ENCODE data around the gene ZDHHC9. TPM values are rescaled to one million over a fixed set of nuclear protein-coding genes. Genes with fewer than 3 reads are reported as not detected.

ZDHHC9 gene
- total and polyA plus RNA-seq, 2 donors = 22.8 to 25.2 TPM

GRCh38 chrX:129773649-129774458, 69.8 kb downstream of the ZDHHC9 start:
- DNase-seq (ENCODE audit: extremely low spot score) = no peak
- Histone ChIP-seq H3K36me3 (ENCODE audit: insufficient read depth) (no peaks in the 10 kb centered on the region), H3K27ac (ENCODE audit: low read depth) (no peak overlapping the region), H3K4me3 (ENCODE audit: low read depth, low read length) (no peak overlapping the region), H3K4me1 (ENCODE audit: insufficient read depth) (no peaks in the 10 kb centered on the region)
- 84% methylated on average over 4 of the region's 4 CpGs for WGBS

GRCh38 chrX:129772796-129773431, 70.8 kb downstream of the ZDHHC9 start:
- DNase-seq (ENCODE audit: extremely low spot score) = no peak
- H3K4me1 ChIP-seq (ENCODE audit: insufficient read depth) = no peaks in the 10 kb centered on the region
- WGBS = 75% methylated on average over 14 of the region's 14 CpGs
- H3K27ac ChIP-seq (ENCODE audit: low read depth) = no peak overlapping the region
- H3K4me3 ChIP-seq (ENCODE audit: low read depth, low read length) = no peak overlapping the region
- no peaks in the 10 kb centered on the region for H3K36me3 ChIP-seq (ENCODE audit: insufficient read depth)

GRCh38 chrX:129771266-129771995, 72.3 kb downstream of the ZDHHC9 start:
- no peak for DNase-seq (ENCODE audit: extremely low spot score)
- no peaks in the 10 kb centered on the region for H3K4me1 ChIP-seq (ENCODE audit: insufficient read depth)
- no peak overlapping the region for H3K4me3 ChIP-seq (ENCODE audit: low read depth, low read length)
- 68% methylated on average over 14 of the region's 14 CpGs for WGBS
- H3K36me3 ChIP-seq (ENCODE audit: insufficient read depth) = no peaks in the 10 kb centered on the region
- no peak overlapping the region for H3K27ac ChIP-seq (ENCODE audit: low read depth)

- no peak for DNase-seq (ENCODE audit: extremely low spot score)
- 69% methylated on average over 9 of the region's 9 CpGs for WGBS
- H3K27ac ChIP-seq (ENCODE audit: low read depth) = no peak overlapping the region
These were observed 74.1 kb downstream of the ZDHHC9 start for GRCh38 chrX:129769467-129770154.

GRCh38 chrX:129768586-129769466, 74.9 kb downstream of the ZDHHC9 start:
- Histone ChIP-seq H3K36me3 (ENCODE audit: insufficient read depth) (no peaks in the 10 kb centered on the region), H3K4me3 (ENCODE audit: low read depth, low read length) (no peak overlapping the region), H3K27ac (ENCODE audit: low read depth) (no peak overlapping the region), H3K4me1 (ENCODE audit: insufficient read depth) (no peaks in the 10 kb centered on the region)
- no peak for DNase-seq (ENCODE audit: extremely low spot score)
- 78% methylated on average over 8 of the region's 8 CpGs for WGBS

More at GRCh38 chrX:129769467-129770154, 74.1 kb downstream of the ZDHHC9 start:
- Histone ChIP-seq H3K4me1 (ENCODE audit: insufficient read depth) (no peaks in the 10 kb centered on the region), H3K4me3 (ENCODE audit: low read depth, low read length) (no peak overlapping the region), H3K36me3 (ENCODE audit: insufficient read depth) (no peaks in the 10 kb centered on the region)

GRCh38 chrX:129768186-129768585, 75.5 kb downstream of the ZDHHC9 start:
- no peaks in the 10 kb centered on the region for H3K36me3 ChIP-seq (ENCODE audit: insufficient read depth)
- no peak overlapping the region for H3K4me3 ChIP-seq (ENCODE audit: low read depth, low read length)
- no peak for DNase-seq (ENCODE audit: extremely low spot score)
- H3K27ac ChIP-seq (ENCODE audit: low read depth) = no peak overlapping the region
- no peaks in the 10 kb centered on the region for H3K4me1 ChIP-seq (ENCODE audit: insufficient read depth)
- WGBS = 96% methylated on average over 8 of the region's 8 CpGs

GRCh38 chrX:129763666-129764065, 80.0 kb downstream of the ZDHHC9 start:
- H3K36me3 ChIP-seq (ENCODE audit: insufficient read depth) = no peaks in the 10 kb centered on the region
- no peak for DNase-seq (ENCODE audit: extremely low spot score)
- H3K4me1 ChIP-seq (ENCODE audit: insufficient read depth) = no peaks in the 10 kb centered on the region
- H3K27ac ChIP-seq (ENCODE audit: low read depth) = no peak overlapping the region
- no peak overlapping the region for H3K4me3 ChIP-seq (ENCODE audit: low read depth, low read length)

GRCh38 chrX:129762448-129762847, 81.2 kb downstream of the ZDHHC9 start:
- H3K4me1 ChIP-seq (ENCODE audit: insufficient read depth) = no peaks in the 10 kb centered on the region
- H3K27ac ChIP-seq (ENCODE audit: low read depth) = no peak overlapping the region
- H3K36me3 ChIP-seq (ENCODE audit: insufficient read depth) = no peaks in the 10 kb centered on the region
- 95% methylated on average over 3 of the region's 3 CpGs for WGBS
- no peak overlapping the region for H3K4me3 ChIP-seq (ENCODE audit: low read depth, low read length)
- DNase-seq (ENCODE audit: extremely low spot score) = no peak

- Histone ChIP-seq H3K4me3 (ENCODE audit: low read depth, low read length) (no peak overlapping the region), H3K36me3 (ENCODE audit: insufficient read depth) (no peaks in the 10 kb centered on the region), H3K27ac (ENCODE audit: low read depth) (no peak overlapping the region), H3K4me1 (ENCODE audit: insufficient read depth) (no peaks in the 10 kb centered on the region)
- 96% methylated on average over 4 of the region's 4 CpGs for WGBS
- no peak for DNase-seq (ENCODE audit: extremely low spot score)
These were observed 82.1 kb downstream of the ZDHHC9 start for GRCh38 chrX:129761596-129761995.

- Histone ChIP-seq H3K4me1 (ENCODE audit: insufficient read depth) (no peaks in the 10 kb centered on the region), H3K36me3 (ENCODE audit: insufficient read depth) (no peaks in the 10 kb centered on the region), H3K27ac (ENCODE audit: low read depth) (no peak overlapping the region), H3K4me3 (ENCODE audit: low read depth, low read length) (no peak overlapping the region)
- 95% methylated on average over 6 of the region's 6 CpGs for WGBS
- no peak for DNase-seq (ENCODE audit: extremely low spot score)
These were observed 82.7 kb downstream of the ZDHHC9 start for GRCh38 chrX:129760981-129761380.

- no peak overlapping the region for H3K27ac ChIP-seq (ENCODE audit: low read depth)
- 67% methylated on average over 9 of the region's 9 CpGs for WGBS
- DNase-seq (ENCODE audit: extremely low spot score) = no peak
- H3K4me3 ChIP-seq (ENCODE audit: low read depth, low read length) = no peak overlapping the region
- no peaks in the 10 kb centered on the region for H3K4me1 ChIP-seq (ENCODE audit: insufficient read depth)
- no peaks in the 10 kb centered on the region for H3K36me3 ChIP-seq (ENCODE audit: insufficient read depth)
These were observed 83.5 kb downstream of the ZDHHC9 start for GRCh38 chrX:129760155-129760554.

GRCh38 chrX:129759576-129760061, 84.1 kb downstream of the ZDHHC9 start:
- no peak for DNase-seq (ENCODE audit: extremely low spot score)
- no peaks in the 10 kb centered on the region for H3K4me1 ChIP-seq (ENCODE audit: insufficient read depth)
- no peaks in the 10 kb centered on the region for H3K36me3 ChIP-seq (ENCODE audit: insufficient read depth)
- H3K4me3 ChIP-seq (ENCODE audit: low read depth, low read length) = no peak overlapping the region
- H3K27ac ChIP-seq (ENCODE audit: low read depth) = no peak overlapping the region
- 51% methylated on average over 14 of the region's 14 CpGs for WGBS
